AG09319 (cell line): ENCODE measurements around the gene ARHGAP44.

Experiments used
- DNase-seq: peaks from one replicate; pipeline ENCODE4 v3.0.0-alpha.2; 2010; ENCODE audit warnings: low read depth; ENCODE audit errors: extremely low read depth
- CTCF ChIP-seq: IDR thresholded peaks from 2 replicates; pipeline ENCODE4 v1.5.1; 2011; ENCODE audit warnings: low read depth, mild to moderate bottlenecking, inconsistent platforms, low read length, moderate library complexity

ARHGAP44 gene

GRCh38 chr17:12898110-12898509, 108.8 kb downstream of the ARHGAP44 start:
- DNase-seq = no peak
- TF ChIP-seq CTCF = no peak

- no peak for DNase-seq
- no peak for TF ChIP-seq CTCF
These were observed 110.3 kb downstream of the ARHGAP44 start for GRCh38 chr17:12899604-12900003.

- DNase-seq = no peak
- TF ChIP-seq CTCF = no peak
These were observed 111.2 kb downstream of the ARHGAP44 start for GRCh38 chr17:12900474-12900873.

GRCh38 chr17:12902046-12902445, 112.7 kb downstream of the ARHGAP44 start:
- no peak for TF ChIP-seq CTCF
- DNase-seq = no peak

DNA sequence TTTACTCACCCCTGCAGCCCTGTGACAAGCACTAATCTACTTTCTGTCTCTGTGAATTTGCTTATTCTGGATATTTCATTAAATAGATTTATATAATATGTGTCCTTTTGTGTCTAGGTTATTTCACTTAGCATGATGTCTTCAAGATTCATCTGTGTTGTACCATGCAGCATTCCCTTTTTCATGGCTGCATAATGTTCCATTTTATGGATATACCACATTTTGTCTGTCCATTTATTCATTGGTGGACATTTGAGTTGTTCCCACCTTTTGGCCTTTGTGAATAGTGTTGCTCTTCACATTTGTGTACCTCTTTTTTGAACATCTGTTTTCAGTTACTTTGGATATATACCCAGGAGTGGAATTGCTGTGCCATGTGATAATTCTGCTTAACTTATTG, 118.2 kb downstream of the ARHGAP44 start:
- TF ChIP-seq CTCF = no peak
- DNase-seq = no peak

DNA sequence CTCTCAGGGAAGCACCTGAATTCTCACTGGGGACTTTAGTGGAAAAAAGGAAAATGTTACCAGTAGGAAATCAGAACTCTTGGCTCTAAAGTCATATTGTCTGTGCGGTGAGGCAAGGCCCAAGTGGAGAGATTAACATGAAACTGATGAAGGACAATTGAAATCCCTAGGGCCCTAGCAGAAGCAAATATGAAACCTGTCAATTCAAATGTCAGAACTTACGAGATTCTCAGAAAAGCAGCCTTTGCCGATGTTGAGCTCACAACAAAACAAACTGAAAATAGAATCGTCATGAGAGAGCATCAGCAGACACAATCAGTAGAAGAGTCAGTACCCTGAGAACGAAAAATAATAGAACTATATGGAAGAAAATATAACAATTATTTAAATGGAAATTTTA, 119.7 kb downstream of the ARHGAP44 start:
- no peak for TF ChIP-seq CTCF
- no peak for DNase-seq

- no peak for DNase-seq
- TF ChIP-seq CTCF = no peak
These were observed 120.2 kb downstream of the ARHGAP44 start for GRCh38 chr17:12909511-12909910.
